Brain microvascular endothelial cell (primary cell): Measurements from ENCODE around the gene GSTA3.

ENCODE experiments used
- DNase-seq: peaks from one replicate; pipeline ENCODE4 v3.0.0-alpha.2; 2020
- H3K27ac ChIP-seq: fragments of 250-450 bp; sonication (Bioruptor Pico); 2 replicates; pipeline ENCODE4 v1.5.1; 2020; ENCODE audit warnings: mild to moderate bottlenecking, moderate library complexity
- H3K27me3 ChIP-seq: fragments of 250-450 bp; sonication (Bioruptor Pico); replicated peaks from 2 replicates; pipeline ENCODE4 v1.5.1; 2020; ENCODE audit warnings: mild to moderate bottlenecking
- H3K36me3 ChIP-seq: fragments of 250-450 bp; sonication (Bioruptor Pico); replicated peaks from 2 replicates; pipeline ENCODE4 v1.5.1; 2020; ENCODE audit warnings: mild to moderate bottlenecking
- H3K4me3 ChIP-seq: 2 replicates; pipeline ENCODE4 v1.5.1; 2011; ENCODE audit warnings: low read depth, mild to moderate bottlenecking, control low read depth, low read length, moderate library complexity
- CTCF ChIP-seq: IDR thresholded peaks from 2 replicates; pipeline ENCODE4 v1.5.1; 2011; ENCODE audit warnings: low read depth, mild to moderate bottlenecking, moderate library complexity, low read length, control low read depth, inconsistent platforms; ENCODE audit errors: missing control alignments
- in situ Hi-C: cut with HindIII; loops from 2 replicates; pipeline ENCODE4 v1.10.0; 2017; ENCODE audit warnings: low sequenced_read_pairs, low pct_ligation_motif_present

GSTA3 gene

GRCh38 chr6:52849137-52849536 is 60.4 kb downstream of the GSTA3 start:
- no peak overlapping the region for H3K27ac ChIP-seq
- H3K36me3 ChIP-seq, result no peaks in the 10 kb centered on the region
- no peaks in the 10 kb centered on the region for H3K27me3 ChIP-seq
- no peak for TF ChIP-seq CTCF
- H3K4me3 ChIP-seq, result no peak overlapping the region
- in situ Hi-C loops, result no loop called here
- DNase-seq, result no peak
